Hepatocyte (in vitro differentiated cells): ENCODE measurements around the gene FRRS1L.

Source experiments
- CTCF ChIP-seq: fragments of 200-600 bp; sonication (generic); IDR thresholded peaks from 2 replicates; pipeline ENCODE4 v1.5.1; 2016; ENCODE audit warnings: antibody characterized with exemption, mild to moderate bottlenecking; ENCODE audit not compliant: poor library complexity
- EZH2 ChIP-seq: fragments of 200-600 bp; sonication (generic); IDR thresholded peaks from 2 replicates; pipeline ENCODE4 v1.6.1; 2016; ENCODE audit warnings: antibody characterized with exemption, mild to moderate bottlenecking, borderline replicate concordance
- EZH2phosphoT487 ChIP-seq: fragments of 200-600 bp; sonication (generic); IDR thresholded peaks from one replicate; pipeline ENCODE4 v1.6.1; 2018; ENCODE audit warnings: antibody characterized with exemption, mild to moderate bottlenecking, low read depth, moderate library complexity; ENCODE audit not compliant: unreplicated experiment, severe bottlenecking

GRCh38 chr9:109182550-109182939 is 15.5 kb upstream of the FRRS1L start:
- TF ChIP-seq EZH2 (no peak), CTCF (no peak), EZH2phosphoT487 (no peak)
